Sigmoid colon (tissue), 7 donors: Measurements from ENCODE around the gene TEX36. TPM values are rescaled to one million over a fixed set of nuclear protein-coding genes. Genes with fewer than 3 reads are reported as not detected.

ENCODE experiments used
- DNase-seq: peaks from one replicate; pipeline ENCODE4 v3.0.0-alpha.2; 2019
- H3K27ac ChIP-seq, 4 donors: fragments of 200-600 bp; sonication (generic); one replicate each; pipeline ENCODE4 v1.5.1; 2016 to 2019; ENCODE audit warnings: mild to moderate bottlenecking in 1 of 4
- H3K27me3 ChIP-seq, 3 donors: fragments of 200-600 bp; sonication (generic); one replicate each; pipeline ENCODE4 v1.5.1; 2019; ENCODE audit warnings: mild to moderate bottlenecking in 1 of 3
- H3K36me3 ChIP-seq, 4 donors: fragments of 200-600 bp; sonication (generic); one replicate each; pipeline ENCODE4 v1.5.1; 2016 to 2019
- H3K4me1 ChIP-seq, 4 donors: fragments of 200-600 bp; sonication (generic); one replicate each; pipeline ENCODE4 v1.5.1; 2017 to 2019
- H3K4me3 ChIP-seq, 4 donors: fragments of 200-600 bp; sonication (generic); one replicate each; pipeline ENCODE4 v1.5.1; 2017 to 2019; ENCODE audit warnings: mild to moderate bottlenecking in 2 of 4, moderate library complexity in 1 of 4
- H3K9me3 ChIP-seq, 4 donors: fragments of 200-600 bp in 3 of 4; sonication (generic) in 3 of 4; one replicate each; pipeline versions ENCODE4 v1.5.1 to v1.6.1; 2013 to 2019
- EP300 ChIP-seq, 4 donors: sonication (generic); formaldehyde crosslinking; IDR thresholded peaks; one replicate each; pipeline ENCODE4 v1.6.1; 2017; ENCODE audit warnings: antibody characterized with exemption in 4 of 4
- POLR2A ChIP-seq, 2 donors: fragments of 450-650 bp; IDR thresholded peaks; one replicate each; pipeline ENCODE4 v1.6.1; 2016; ENCODE audit warnings: antibody characterized with exemption in 2 of 2, mild to moderate bottlenecking in 2 of 2, moderate library complexity in 2 of 2
- POLR2AphosphoS5 ChIP-seq, 4 donors: sonication (generic); formaldehyde crosslinking; IDR thresholded peaks; one replicate each; pipeline ENCODE4 v1.6.1; 2017; ENCODE audit warnings: antibody characterized with exemption in 4 of 4
- WGBS, 2 donors: extraction: QIAGEN DNeasy Blood & Tissue Kit; methylation state at CpG; one replicate each; pipeline ENCODE4 v1.1.7; 2013; 5-methylcytosine and 5-hydroxymethylcytosine counted together
- intact Hi-C: fragments of 100-400 bp; cut with DNase I; formaldehyde crosslinking; loops from one replicate; pipeline ENCODE4 v1.15.1; 2023
- polyA plus RNA-seq, 3 donors: library from polyadenylated mRNA; stranded (reverse); fragments of 200-250 nt; gene quantifications; one replicate each; pipeline ENCODE4 v1.2.3, GENCODE V29; 2013
- total RNA-seq, 4 donors: library from RNA; depleted of rRNA; stranded (reverse); fragments of >200 nt; gene quantifications; one replicate each; pipeline ENCODE4 v1.1.0, GENCODE V29; 2016
- TF ChIP-seq, protein P1 (sequence below), 4 experiments: fragments of 450-650 bp in 3 of 4; fragments of 200-600 bp in 1 of 4; IDR thresholded peaks; one replicate each; pipeline ENCODE4 v1.5.1; 2016 to 2019; ENCODE audit warnings: antibody characterized with exemption in 4 of 4, mild to moderate bottlenecking in 3 of 4, moderate library complexity in 2 of 4
- donor health status: healthy with polysubstance abuse.
- donor health status: Bipolar disorder and iron deficiency.
- donor health status: healthy.

TEX36 gene
- total RNA-seq (not detected), polyA plus RNA-seq (not detected)

DNA sequence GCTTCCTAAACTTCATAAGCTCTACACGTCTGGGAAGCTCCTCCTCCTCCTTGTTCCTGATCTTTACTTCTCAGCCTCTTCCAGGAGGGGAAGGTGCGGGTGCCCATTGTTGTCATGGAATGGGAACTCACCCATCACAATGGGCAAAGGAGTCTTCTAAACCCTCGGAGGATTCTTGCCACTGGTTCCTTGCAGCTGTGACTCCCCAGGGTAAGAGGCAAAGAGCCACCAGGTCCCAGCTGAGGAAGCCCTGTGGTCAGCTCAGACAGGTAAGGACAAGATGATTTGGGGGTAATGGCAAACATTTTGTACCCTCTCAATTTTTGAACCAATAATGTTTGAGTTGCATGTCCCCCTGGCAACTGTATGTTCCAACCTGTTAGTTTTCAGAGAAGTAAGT lies at the start of gene TEX36:
TSS of gene TEX36 (minus strand) at position 101 of the 400 bp plus-strand sequence. CDS start 174 bp downstream, outside the sequence.
- Histone ChIP-seq H3K4me1 (no peaks in the 10 kb centered on the region), H3K36me3 (no peaks in the 10 kb centered on the region), H3K27me3 (no peaks in the 10 kb centered on the region), H3K9me3 (no peaks in the 10 kb centered on the region), H3K27ac (no peak within 1 kb of the TSS), H3K4me3 (no peak within 1 kb of the TSS)
- WGBS, 2 donors, result 70 to 72% methylated on average over 3 of the region's 3 CpGs
- no peak for DNase-seq
- intact Hi-C loops, result no loop called here
- TF ChIP-seq EP300 (IDR thresholded peaks at IDR 0.05) (no peak), POLR2AphosphoS5 (IDR thresholded peaks at IDR 0.05) (no peak), POLR2A (IDR thresholded peaks at IDR 0.05) (no peak)
- TF ChIP-seq, protein P1, sequence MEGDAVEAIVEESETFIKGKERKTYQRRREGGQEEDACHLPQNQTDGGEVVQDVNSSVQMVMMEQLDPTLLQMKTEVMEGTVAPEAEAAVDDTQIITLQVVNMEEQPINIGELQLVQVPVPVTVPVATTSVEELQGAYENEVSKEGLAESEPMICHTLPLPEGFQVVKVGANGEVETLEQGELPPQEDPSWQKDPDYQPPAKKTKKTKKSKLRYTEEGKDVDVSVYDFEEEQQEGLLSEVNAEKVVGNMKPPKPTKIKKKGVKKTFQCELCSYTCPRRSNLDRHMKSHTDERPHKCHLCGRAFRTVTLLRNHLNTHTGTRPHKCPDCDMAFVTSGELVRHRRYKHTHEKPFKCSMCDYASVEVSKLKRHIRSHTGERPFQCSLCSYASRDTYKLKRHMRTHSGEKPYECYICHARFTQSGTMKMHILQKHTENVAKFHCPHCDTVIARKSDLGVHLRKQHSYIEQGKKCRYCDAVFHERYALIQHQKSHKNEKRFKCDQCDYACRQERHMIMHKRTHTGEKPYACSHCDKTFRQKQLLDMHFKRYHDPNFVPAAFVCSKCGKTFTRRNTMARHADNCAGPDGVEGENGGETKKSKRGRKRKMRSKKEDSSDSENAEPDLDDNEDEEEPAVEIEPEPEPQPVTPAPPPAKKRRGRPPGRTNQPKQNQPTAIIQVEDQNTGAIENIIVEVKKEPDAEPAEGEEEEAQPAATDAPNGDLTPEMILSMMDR (IDR thresholded peaks at IDR 0.05), result no peak

- Histone ChIP-seq H3K4me1 (no peaks in the 10 kb centered on the region), H3K9me3 (no peaks in the 10 kb centered on the region), H3K36me3 (peaks cover 22 to 100% (median 65%) of the 10 kb centered on the region in 4 donors), H3K4me3 (no peak overlapping the region), H3K27me3 (no peaks in the 10 kb centered on the region), H3K27ac (no peak overlapping the region)
- intact Hi-C loops, result no loop called here
- TF ChIP-seq EP300 (IDR thresholded peaks at IDR 0.05) (no peak), POLR2AphosphoS5 (IDR thresholded peaks at IDR 0.05) (no peak), POLR2A (IDR thresholded peaks at IDR 0.05) (no peak)
- TF ChIP-seq, protein P1 (IDR thresholded peaks at IDR 0.05), result no peak
- no peak for DNase-seq
- WGBS, 2 donors, result 12 to 47% methylated on average over 3 of the region's 3 CpGs
These were observed 44.5 kb upstream of the TEX36 start for GRCh38 chr10:125727436-125727835.

DNA sequence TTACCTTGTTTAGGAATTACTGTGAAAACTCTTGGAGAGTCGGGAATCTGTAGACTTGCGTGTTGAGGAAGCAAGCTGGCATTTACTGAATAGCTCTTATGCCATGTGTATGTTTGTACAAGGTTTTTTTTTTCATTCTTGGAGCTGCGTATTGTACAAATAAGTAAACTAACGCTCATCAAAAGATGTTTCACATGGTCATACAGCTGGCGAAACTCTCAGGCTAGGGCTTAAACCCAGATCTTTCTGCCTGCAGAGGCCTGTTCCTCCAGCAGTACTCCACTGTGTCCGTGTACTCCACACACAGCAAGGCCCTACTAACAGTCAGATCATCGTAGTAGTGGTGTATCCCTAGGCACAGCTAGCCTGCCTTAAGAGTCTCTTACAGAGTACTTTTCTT lies 44.0 kb upstream of the TEX36 start:
- Histone ChIP-seq H3K27me3 (no peaks in the 10 kb centered on the region), H3K27ac (no peak overlapping the region), H3K9me3 (no peaks in the 10 kb centered on the region), H3K4me3 (no peak overlapping the region), H3K36me3 (peaks cover 22 to 100% (median 64%) of the 10 kb centered on the region in 4 donors), H3K4me1 (no peaks in the 10 kb centered on the region)
- WGBS, 2 donors, result 28 to 78% methylated on average over 7 of the region's 7 CpGs
- no peak for DNase-seq
- intact Hi-C loops, result no loop called here
- TF ChIP-seq POLR2A (IDR thresholded peaks at IDR 0.05) (no peak), POLR2AphosphoS5 (IDR thresholded peaks at IDR 0.05) (no peak), EP300 (IDR thresholded peaks at IDR 0.05) (no peak)
- TF ChIP-seq, protein P1 (IDR thresholded peaks at IDR 0.05), result no peak

DNA sequence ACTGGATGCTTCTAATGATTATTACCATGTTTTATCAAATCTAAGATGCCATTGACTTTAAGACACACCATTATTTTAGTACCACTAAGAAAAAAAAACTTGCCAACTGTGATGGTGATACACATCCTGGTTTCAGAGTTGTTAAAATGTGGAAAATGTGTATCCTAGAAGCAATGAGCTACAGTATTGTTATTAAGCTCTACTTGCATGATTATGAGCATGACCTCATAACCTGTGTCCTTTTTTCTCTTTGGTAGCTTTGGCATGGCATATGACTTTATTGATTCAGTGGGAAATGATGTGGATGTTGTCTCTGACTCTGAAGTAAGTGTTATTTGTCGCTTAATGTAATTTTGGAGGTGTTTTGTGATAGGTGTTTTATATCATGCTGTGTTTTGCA lies 39.8 kb upstream of the TEX36 start:
- H3K27ac ChIP-seq, result no peak overlapping the region
- DNase-seq, result no peak
- H3K4me3 ChIP-seq, result no peak overlapping the region
- no peaks in the 10 kb centered on the region for H3K9me3 ChIP-seq
- H3K27me3 ChIP-seq, result no peaks in the 10 kb centered on the region
- intact Hi-C loops, result loop anchor here (5.0 kb wide), 1 partner anchor 99 kb away; the partner anchor contains the start of genes BCCIP and UROS
- peaks cover 17 to 65% (median 39%) of the 10 kb centered on the region in 4 donors for H3K36me3 ChIP-seq
- no peak for TF ChIP-seq POLR2A (IDR thresholded peaks at IDR 0.05)
- no peak for TF ChIP-seq POLR2AphosphoS5 (IDR thresholded peaks at IDR 0.05)
- TF ChIP-seq, protein P1 (IDR thresholded peaks at IDR 0.05), result no peak
- TF ChIP-seq EP300 (IDR thresholded peaks at IDR 0.05), result no peak
- WGBS, 2 donors, result 96 to 97% methylated on average over 1 of the region's 1 CpG
- peaks cover 0 to 21% (median 17%) of the 10 kb centered on the region in 4 donors for H3K4me1 ChIP-seq

DNA sequence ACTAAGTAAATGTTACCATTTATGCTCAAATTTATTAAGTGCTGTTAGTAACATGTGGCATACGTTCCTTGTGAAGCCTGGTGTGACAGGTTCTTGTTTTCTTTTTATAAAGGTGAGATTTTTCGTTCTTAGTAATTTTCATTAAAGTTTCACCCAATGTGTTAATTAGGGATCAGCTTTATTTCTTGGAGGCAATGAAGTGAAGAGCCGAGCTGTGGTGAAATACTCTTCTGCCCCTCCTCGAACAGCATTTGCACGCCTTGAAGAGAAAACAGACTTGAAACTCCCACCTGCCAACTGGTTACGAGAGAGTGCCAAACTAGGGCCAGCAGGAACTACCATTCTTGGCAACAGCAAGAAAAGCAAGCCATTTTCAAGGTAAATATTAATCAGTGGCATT lies 38.1 kb upstream of the TEX36 start:
- DNase-seq, result no peak
- 85 to 88% methylated on average over 6 of the region's 6 CpGs for WGBS, 2 donors
- no peak overlapping the region for H3K4me3 ChIP-seq

More for the DNA sequence above, 38.1 kb upstream of the TEX36 start:
- TF ChIP-seq EP300 (IDR thresholded peaks at IDR 0.05) (no peak), POLR2A (IDR thresholded peaks at IDR 0.05) (no peak), POLR2AphosphoS5 (IDR thresholded peaks at IDR 0.05) (no peak)
- TF ChIP-seq, protein P1 (IDR thresholded peaks at IDR 0.05), result no peak
- Histone ChIP-seq H3K27ac (no peak overlapping the region), H3K4me1 (peaks cover 0 to 21% (median 17%) of the 10 kb centered on the region in 4 donors), H3K9me3 (no peaks in the 10 kb centered on the region), H3K36me3 (peaks cover 0 to 47% (median 27%) of the 10 kb centered on the region in 4 donors), H3K27me3 (no peaks in the 10 kb centered on the region)
- intact Hi-C loops, result loop anchor here (5.0 kb wide), 1 partner anchor 101 kb away; the partner anchor contains the start of genes BCCIP and UROS
